GM21423 (cell line): ENCODE results near the gene MKNK1.
"Not testable (repeated sequence)": the region's sequence is repeated elsewhere in the genome, so short reads cannot be mapped to it uniquely, and the experiment has no call there.

Experiments
- ATAC-seq: cut with Tn5 transposase; IDR thresholded peaks from one replicate; pipeline ENCODE4 v1.9.1; 2021; ENCODE audit warnings: mild to moderate bottlenecking, moderate library complexity; ENCODE audit not compliant: unreplicated experiment

MKNK1 gene

GRCh38 chr1:46603858-46604549 is at the start of gene MKNK1:
Gene MKNK1, minus strand, starts transcription at chr1:46604268. Its CDS starts 20,941 bp downstream, at chr1:46583327.
- ATAC-seq = peak; percentile 98

DNA sequence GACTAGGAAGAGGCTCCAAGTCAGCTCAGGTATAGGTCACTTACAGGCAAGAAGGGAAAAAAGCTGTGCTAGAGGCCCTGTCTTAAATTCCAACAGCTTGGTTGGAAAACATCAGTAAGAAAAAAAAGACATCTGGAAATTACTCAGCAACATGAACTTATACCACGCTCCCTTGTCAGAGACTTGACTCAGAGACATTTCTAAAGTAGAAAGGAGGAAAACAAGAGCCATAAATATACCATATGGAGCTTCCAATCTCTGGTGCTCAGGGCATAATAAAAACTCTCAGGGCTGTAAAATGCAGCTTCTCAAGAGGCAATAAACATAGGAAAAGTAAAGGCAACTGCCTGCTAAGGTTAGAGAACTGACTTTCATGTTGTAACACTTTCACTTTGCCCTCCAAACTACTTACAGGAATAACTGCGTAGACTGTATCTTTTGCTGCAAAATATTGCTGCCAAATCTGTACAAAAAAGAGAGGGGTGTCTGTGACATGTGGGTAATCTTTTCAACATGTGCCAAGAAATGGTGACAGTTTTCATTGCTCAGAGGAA is 49.4 kb upstream of the MKNK1 start:
- ATAC-seq = no peak

GRCh38 chr1:46652321-46653100 is 48.4 kb upstream of the MKNK1 start:
- ATAC-seq = no peak

GRCh38 chr1:46651152-46651551 is 47.1 kb upstream of the MKNK1 start:
- not testable (repeated sequence) for ATAC-seq

GRCh38 chr1:46650491-46650890 is 46.4 kb upstream of the MKNK1 start:
- no peak for ATAC-seq

GRCh38 chr1:46649764-46650163 is 45.7 kb upstream of the MKNK1 start:
- ATAC-seq = no peak

GRCh38 chr1:46647611-46648010 is 43.5 kb upstream of the MKNK1 start:
- no peak for ATAC-seq

GRCh38 chr1:46646844-46647243 is 42.8 kb upstream of the MKNK1 start:
- no peak for ATAC-seq

DNA sequence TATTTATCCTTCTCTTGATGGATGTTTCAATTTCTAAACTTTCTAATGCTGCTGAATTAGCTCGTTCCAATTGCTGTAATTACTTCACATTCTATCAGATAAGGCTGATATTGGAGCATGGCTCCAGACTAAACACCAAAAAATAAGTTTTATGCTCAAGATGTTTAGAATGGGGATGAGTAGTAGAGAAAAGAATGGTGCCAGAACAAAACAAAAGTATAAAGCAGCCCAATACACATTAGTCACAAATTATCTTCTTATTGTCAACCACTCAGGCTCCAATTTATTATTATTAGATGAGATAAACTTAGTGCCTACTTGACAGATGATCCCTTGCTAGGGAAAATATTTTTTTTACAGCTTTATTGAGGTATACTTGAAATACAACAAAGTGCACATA is 42.3 kb upstream of the MKNK1 start:
- no peak for ATAC-seq

DNA sequence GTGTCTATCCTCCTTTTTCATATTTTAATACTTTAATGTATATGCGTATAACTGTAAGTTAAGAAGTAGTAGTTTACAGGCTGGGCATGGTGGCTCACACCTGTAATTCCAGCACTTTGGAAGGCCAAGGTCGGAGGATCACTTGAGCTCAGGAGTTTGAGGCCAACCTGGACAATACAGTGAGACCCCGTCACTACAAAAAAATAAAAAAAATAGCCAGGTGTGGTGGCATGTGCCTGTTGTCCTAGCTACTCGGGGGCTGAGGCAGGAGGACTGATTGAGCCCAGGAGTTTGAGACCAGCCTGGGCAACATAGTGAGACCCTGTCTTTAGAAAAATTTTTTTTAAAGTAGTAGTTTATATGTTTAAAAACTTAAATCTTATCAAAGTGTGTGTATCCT is 41.7 kb upstream of the MKNK1 start:
- no peak for ATAC-seq

DNA sequence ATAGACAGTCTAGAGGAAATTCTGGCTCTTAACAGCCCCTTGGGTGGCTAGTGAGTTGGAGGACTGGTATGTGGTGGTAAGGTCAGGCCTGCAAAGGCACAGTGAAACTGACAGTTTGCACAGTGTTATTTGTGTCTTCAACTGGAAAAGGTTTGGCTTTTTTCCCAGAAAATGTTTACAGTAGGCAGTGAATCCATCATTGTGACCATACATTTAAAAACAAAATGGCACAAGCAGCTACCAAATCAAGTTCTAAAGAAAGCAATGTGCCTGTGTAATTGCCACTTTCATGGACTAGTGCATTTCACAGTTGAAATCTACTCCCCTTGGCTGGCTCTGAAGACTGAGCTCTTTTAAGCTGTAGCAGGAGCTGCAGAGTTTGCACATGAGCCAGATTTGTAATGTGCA is 39.3 kb upstream of the MKNK1 start:
- ATAC-seq = no peak

DNA sequence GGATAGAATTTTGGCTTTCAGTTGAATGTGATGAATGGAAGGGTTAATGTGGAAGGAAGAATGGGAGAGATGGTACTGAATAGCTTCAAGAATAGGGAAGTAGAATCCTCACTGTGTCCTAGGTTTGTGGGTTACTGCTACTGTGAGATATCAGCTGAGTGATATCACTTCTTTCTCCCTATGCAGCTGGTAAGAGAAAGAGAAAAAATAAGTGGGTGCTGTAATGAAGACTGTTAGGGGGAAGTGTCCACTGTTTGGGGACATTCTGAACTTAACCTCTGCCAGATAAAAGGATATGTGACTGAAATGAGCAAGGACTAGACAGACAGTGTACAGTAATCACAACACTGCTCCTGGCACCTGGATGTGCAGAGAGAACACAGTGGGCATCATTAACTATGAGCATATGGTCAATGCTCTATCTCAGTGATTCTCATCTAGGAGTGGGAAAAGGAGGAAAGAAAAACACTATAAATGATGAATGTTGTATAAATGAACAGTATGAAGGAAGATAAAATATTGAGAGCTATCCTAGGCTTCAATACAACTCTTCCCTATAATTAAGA is 38.1 kb upstream of the MKNK1 start:
- ATAC-seq = no peak

GRCh38 chr1:46639547-46639946 is 35.5 kb upstream of the MKNK1 start:
- ATAC-seq = no peak

GRCh38 chr1:46638921-46639320 is 34.9 kb upstream of the MKNK1 start:
- ATAC-seq = no peak

DNA sequence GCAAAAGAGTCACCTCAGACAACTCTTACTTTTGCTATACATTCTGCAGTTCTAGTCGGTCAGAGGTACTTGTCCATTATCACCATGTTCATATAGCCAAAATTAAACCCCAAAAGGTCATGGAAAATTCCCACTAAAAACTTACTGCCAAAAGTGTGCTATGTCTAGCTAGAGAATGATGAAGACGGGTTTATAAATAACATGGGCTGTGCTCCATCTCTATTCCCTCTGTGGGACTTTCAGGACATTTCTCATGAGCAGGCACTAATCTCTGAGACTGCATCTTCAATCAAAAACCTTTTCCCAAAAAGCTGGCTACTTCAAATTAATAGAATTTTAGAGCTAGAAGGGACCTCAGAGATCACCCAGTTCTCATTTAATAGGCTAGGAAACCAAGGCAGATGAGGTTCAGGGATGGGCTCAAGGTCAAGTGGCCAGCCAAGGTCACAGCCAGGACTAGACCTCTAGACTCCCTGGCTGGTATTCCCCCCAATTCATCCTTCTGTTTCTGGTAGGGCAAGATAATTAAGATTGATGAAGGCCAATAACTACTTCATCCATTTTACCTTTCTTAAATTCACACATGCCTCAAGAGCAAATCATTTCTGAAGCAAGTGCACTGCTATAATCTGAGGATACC is 33.5 kb upstream of the MKNK1 start:
- ATAC-seq = no peak

DNA sequence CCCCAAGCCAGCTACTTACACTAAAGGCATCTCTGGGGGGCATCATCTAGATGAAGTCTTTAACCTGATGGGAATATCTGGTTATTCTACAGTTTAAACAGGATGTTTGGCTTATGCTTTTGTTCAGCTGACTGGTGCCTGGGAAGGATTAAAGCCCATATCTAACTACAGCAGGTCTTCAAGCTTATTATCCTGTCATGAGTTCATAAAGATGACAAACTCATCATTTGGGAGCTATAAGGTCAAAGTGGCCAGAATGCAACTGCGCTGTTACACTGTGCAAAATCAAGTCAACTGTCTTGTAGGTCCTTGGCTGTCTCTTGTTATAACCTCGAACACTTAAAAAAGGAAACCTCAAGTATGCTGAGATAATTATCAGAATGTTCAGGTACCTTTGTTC is 31.1 kb upstream of the MKNK1 start:
- no peak for ATAC-seq

- no peak for ATAC-seq
These were observed 26.7 kb upstream of the MKNK1 start for GRCh38 chr1:46630719-46631118.

DNA sequence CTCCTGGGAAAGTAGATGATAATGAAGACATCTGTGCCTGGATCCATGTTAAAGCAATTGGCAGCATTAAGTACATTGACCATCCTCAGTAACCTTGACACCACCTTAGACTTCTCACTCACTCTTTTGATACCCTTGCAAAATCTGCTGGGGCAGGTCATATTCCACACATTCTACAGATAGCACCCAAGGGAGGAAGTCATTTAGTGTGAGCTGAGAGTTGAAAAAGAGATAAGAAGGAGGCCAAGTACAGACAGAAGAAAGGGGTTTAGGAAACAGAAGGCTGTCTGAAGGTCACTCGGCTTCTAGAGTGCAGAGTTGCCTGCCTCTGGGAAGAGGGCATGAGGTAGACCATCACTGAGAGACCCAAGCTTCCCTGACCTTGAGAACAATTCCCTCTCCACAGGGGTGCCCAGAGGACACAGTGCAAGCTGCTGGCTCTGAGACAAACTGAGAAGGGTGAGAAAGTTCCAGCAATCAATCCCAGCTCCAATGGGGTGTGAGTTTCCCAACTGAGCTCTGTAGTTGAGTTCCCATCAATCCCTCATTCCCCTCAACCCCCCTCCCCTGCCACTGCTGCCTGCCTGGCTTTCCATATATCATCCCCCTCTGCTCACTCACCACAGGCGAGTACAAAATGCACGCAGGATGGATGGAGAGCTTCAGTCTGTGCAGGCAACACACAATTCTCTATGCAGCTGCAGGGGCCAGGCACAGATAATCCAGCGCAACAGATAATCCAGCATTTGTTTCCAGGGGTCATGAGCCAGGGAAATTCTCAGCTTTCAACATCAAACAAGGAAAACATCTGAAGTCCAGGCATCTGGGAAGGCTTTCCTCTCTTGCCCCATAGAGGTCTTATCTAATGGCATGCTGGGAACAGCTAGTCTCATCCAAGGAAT is 19.9 kb upstream of the MKNK1 start:
- no peak for ATAC-seq

- no peak for ATAC-seq
These were observed 18.3 kb upstream of the MKNK1 start for GRCh38 chr1:46622344-46622743.

- ATAC-seq = no peak
These were observed 17.9 kb upstream of the MKNK1 start for GRCh38 chr1:46621930-46622329.
